ENCODE measurements around the gene PREB. TPM values are rescaled to one million over a fixed set of nuclear protein-coding genes. Genes with fewer than 3 reads are reported as not detected.
"Not testable (repeated sequence)": the region's sequence is repeated elsewhere in the genome, so short reads cannot be mapped to it uniquely, and the experiment has no call there.

PREB gene
- total RNA-seq, 4 donors from 2014 or later: 60.7 to 76.5 (median 65.7) TPM

GRCh38 chr2:27115519-27115918 is 18.9 kb downstream of the PREB start:
- DNase-seq (ENCODE audit: low spot score) (no peak), ATAC-seq (ENCODE audit: low FRiP score) (no peak)
- no peak for TF ChIP-seq CTCF (IDR thresholded peaks at IDR 0.05)

- ATAC-seq (ENCODE audit: low FRiP score); DNase-seq (ENCODE audit: low spot score): not testable (repeated sequence)
These were observed 22.9 kb downstream of the PREB start for GRCh38 chr2:27111392-27112078.

GRCh38 chr2:27110603-27111352 is 23.7 kb downstream of the PREB start:
- not testable (repeated sequence) for ATAC-seq (ENCODE audit: low FRiP score)

GRCh38 chr2:27109083-27109482 is 25.4 kb downstream of the PREB start:
- DNase-seq (ENCODE audit: low spot score) (no peak), ATAC-seq (ENCODE audit: low FRiP score) (no peak)
- TF ChIP-seq CTCF (IDR thresholded peaks at IDR 0.05): no peak

More at GRCh38 chr2:27110603-27111352, 23.7 kb downstream of the PREB start:
- DNase-seq (ENCODE audit: low spot score): not testable (repeated sequence)

GRCh38 chr2:27108221-27108620 is 26.2 kb downstream of the PREB start:
- ATAC-seq (ENCODE audit: low FRiP score): no peak
- TF ChIP-seq CTCF (IDR thresholded peaks at IDR 0.05): no peak

GRCh38 chr2:27105981-27106380 is 28.5 kb downstream of the PREB start:
- ATAC-seq (ENCODE audit: low FRiP score) (no peak), DNase-seq (ENCODE audit: low spot score) (no peak)
- no peak for TF ChIP-seq CTCF (IDR thresholded peaks at IDR 0.05)

More at GRCh38 chr2:27108221-27108620, 26.2 kb downstream of the PREB start:
- no peak for DNase-seq (ENCODE audit: low spot score)

- ATAC-seq (ENCODE audit: low FRiP score): no peak
- DNase-seq (ENCODE audit: low spot score): no peak
- TF ChIP-seq CTCF (IDR thresholded peaks at IDR 0.05): no peak
These were observed 32.1 kb downstream of the PREB start for GRCh38 chr2:27102329-27102728.

- ATAC-seq (ENCODE audit: low FRiP score) (no peak), DNase-seq (ENCODE audit: low spot score) (no peak)
- no peak for TF ChIP-seq CTCF (IDR thresholded peaks at IDR 0.05)
These were observed 34.4 kb downstream of the PREB start for GRCh38 chr2:27100036-27100435.
